ENCODE results near the gene CLPX.
"Not testable (repeated sequence)": the region's sequence is repeated elsewhere in the genome, so short reads cannot be mapped to it uniquely, and the experiment has no call there.

- not testable (repeated sequence) for TF ChIP-seq POLR2AphosphoS5 (IDR thresholded peaks at IDR 0.05; ENCODE audit: low read depth, low read length); TAF1 (IDR thresholded peaks at IDR 0.05; ENCODE audit: borderline replicate concordance, low read depth, low read length); POLR2A (IDR thresholded peaks at IDR 0.05; ENCODE audit: low read depth, low read length)
Observed at GRCh38 chr15:65137089-65137488, 48.1 kb downstream of the CLPX start.

Measured in GM12892 (cell line).